BLaER1 treated with 17β-estradiol and CSF1 and Interleukin-3, amounts not matched to agents 10 nM and 100 nM (cell line): ENCODE results near the gene MACROH2A2.
"Not testable (repeated sequence)": the region's sequence is repeated elsewhere in the genome, so short reads cannot be mapped to it uniquely, and the experiment has no call there.

ENCODE experiments used
- H3K27ac ChIP-seq, 11 experiments: shearing (Covaris generic); formaldehyde crosslinking; 2 replicates each; pipeline ENCODE4 v1.8.1; 2022
- H3K27me3 ChIP-seq, 11 experiments: shearing (Covaris generic); formaldehyde crosslinking; 2 replicates each; pipeline ENCODE4 v1.8.1; 2022
- H3K36me3 ChIP-seq, 11 experiments: shearing (Covaris generic); formaldehyde crosslinking; 2 replicates each; pipeline ENCODE4 v1.8.1; 2022
- H3K4me1 ChIP-seq, 10 experiments: shearing (Covaris generic); formaldehyde crosslinking; 2 replicates each; pipeline ENCODE4 v1.8.1; 2022
- H3K4me2 ChIP-seq, 11 experiments: shearing (Covaris generic); formaldehyde crosslinking; 2 replicates each; pipeline ENCODE4 v1.8.1; 2022
- H3K4me3 ChIP-seq, 10 experiments: shearing (Covaris generic); formaldehyde crosslinking; 2 replicates each; pipeline ENCODE4 v1.8.1; 2022
- H3K9ac ChIP-seq, 11 experiments: shearing (Covaris generic); formaldehyde crosslinking; 2 replicates each; pipeline ENCODE4 v1.8.1; 2022
- H3K9me3 ChIP-seq, 11 experiments: shearing (Covaris generic); formaldehyde crosslinking; replicated peaks in 1 of 11; 2 replicates each; pipeline ENCODE4 v1.8.1; 2022
- H4K20me1 ChIP-seq, 11 experiments: shearing (Covaris generic); formaldehyde crosslinking; 2 replicates each; pipeline ENCODE4 v1.8.1; 2022
- Cebpa-rat ChIP-seq, 11 experiments: shearing (Covaris generic); IDR thresholded peaks; 2 replicates each; pipeline ENCODE4 v1.8.1; 2022

Gene MACROH2A2

GRCh38 chr10:70074971-70075370 is 22.3 kb downstream of the MACROH2A2 start:
- peaks cover 0 to 7% (median under 1%) of the 10 kb centered on the region in 10 experiments; a peak in 5 of 20 replicates for H3K4me1 ChIP-seq
- no peak for TF ChIP-seq Cebpa-rat (IDR thresholded peaks at IDR 0.05)
- H3K9ac ChIP-seq = no peak overlapping the region
- H3K9me3 ChIP-seq = 0 out of 22 replicates have a peak, but pooled peaks cover 0 to 3% (median 0%) of the 10 kb centered on the region in 11 experiments
- no peak overlapping the region for H3K4me3 ChIP-seq
- H3K27me3 ChIP-seq = no peaks in the 10 kb centered on the region
- peaks cover 18 to 76% (median 57%) of the 10 kb centered on the region in 11 experiments for H3K36me3 ChIP-seq
- H4K20me1 ChIP-seq = peaks cover 0 to 15% (median 0%) of the 10 kb centered on the region in 11 experiments; a peak in 8 of 22 replicates
- no peak overlapping the region for H3K27ac ChIP-seq
- no peak overlapping the region for H3K4me2 ChIP-seq

DNA sequence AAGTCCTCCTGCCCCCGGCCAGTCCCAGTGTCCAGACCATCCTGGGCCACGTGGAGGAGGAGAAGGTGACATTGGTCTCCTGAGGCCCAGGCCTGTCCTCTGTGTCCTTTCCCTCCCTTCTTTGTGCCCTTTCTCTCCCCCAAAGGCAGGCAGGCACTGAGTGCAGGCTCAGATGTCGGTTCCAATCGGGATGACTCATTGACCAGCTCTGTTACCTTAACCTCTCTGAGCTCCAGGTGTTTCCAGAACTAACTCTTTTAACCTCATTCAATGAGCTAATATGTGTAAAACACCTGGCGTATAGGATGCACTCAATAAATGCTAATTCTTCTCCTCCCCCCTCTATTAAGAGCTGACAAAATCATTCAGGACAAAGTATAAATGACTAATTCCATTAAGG is 25.7 kb downstream of the MACROH2A2 start:
- Histone ChIP-seq H4K20me1 (peaks cover 0 to 5% (median 0%) of the 10 kb centered on the region in 11 experiments; a peak in 4 of 22 replicates), H3K27ac (no peak overlapping the region), H3K36me3 (peaks cover 18 to 93% (median 72%) of the 10 kb centered on the region in 11 experiments), H3K27me3 (no peaks in the 10 kb centered on the region), H3K4me1 (peaks cover 0 to 7% (median 0%) of the 10 kb centered on the region in 10 experiments; a peak in 4 of 20 replicates), H3K9ac (no peak overlapping the region), H3K9me3 (0 out of 22 replicates have a peak, but pooled peaks cover 0 to 3% (median 0%) of the 10 kb centered on the region in 11 experiments), H3K4me2 (no peak overlapping the region), H3K4me3 (no peak overlapping the region)
- TF ChIP-seq Cebpa-rat (IDR thresholded peaks at IDR 0.05) = no peak

DNA sequence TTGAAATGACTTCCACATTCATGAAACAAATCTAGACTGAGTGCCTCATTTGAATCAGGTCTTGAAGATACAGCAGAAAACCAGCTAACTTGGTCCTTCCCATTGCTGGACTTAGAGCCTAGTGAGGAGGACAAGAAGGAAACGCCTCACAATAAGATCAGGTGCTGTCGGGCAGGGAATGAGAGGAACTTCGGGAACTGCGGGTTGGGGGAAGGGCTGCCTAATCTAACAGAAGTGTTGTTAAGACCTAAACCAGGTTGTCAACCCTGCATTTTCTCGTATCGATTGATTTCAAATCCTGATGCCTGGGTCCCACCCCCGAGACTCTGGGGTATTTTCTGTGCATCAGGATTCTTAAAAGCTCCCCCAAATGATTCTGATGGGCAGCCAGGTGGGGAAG is 26.3 kb downstream of the MACROH2A2 start:
- Histone ChIP-seq H3K27ac (no peak overlapping the region), H3K27me3 (no peaks in the 10 kb centered on the region), H3K9me3 (0 out of 22 replicates have a peak, but pooled peaks cover 0 to 3% (median 0%) of the 10 kb centered on the region in 11 experiments), H3K4me2 (no peak overlapping the region), H3K9ac (no peak overlapping the region), H3K4me1 (peaks cover 0 to 7% (median 0%) of the 10 kb centered on the region in 10 experiments; a peak in 4 of 20 replicates), H3K4me3 (no peak overlapping the region), H3K36me3 (peaks cover 18 to 90% (median 66%) of the 10 kb centered on the region in 11 experiments), H4K20me1 (peaks cover 0 to 9% (median 0%) of the 10 kb centered on the region in 11 experiments; a peak in 4 of 22 replicates)
- TF ChIP-seq Cebpa-rat (IDR thresholded peaks at IDR 0.05) = no peak

DNA sequence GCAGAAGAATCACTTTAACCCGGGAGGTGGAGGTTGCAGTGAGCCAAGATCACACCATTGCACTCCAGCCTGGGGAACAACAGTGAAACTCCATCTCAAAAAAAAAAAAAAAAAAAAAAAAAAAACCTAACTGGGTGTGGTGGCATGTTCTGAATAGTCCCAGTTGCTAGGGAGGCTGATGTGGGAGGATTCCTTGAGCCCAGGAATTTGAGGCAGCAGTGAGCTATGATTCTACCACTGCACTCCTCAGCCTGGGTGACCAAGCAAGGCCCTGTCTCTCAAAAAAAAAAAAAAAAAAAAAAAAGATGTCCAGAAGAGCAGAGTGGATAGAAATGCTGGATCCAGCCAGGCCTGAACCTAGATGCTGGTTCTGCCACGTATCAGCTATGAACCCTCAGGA is 28.1 kb downstream of the MACROH2A2 start:
- peaks cover 0 to 20% (median 0%) of the 10 kb centered on the region in 11 experiments; a peak in 5 of 22 replicates for H4K20me1 ChIP-seq
- H3K4me2 ChIP-seq, H3K27ac ChIP-seq, H3K9me3 ChIP-seq, H3K4me1 ChIP-seq, H3K9ac ChIP-seq, H3K27me3 ChIP-seq, H3K4me3 ChIP-seq: not testable (repeated sequence)
- peaks cover 15 to 81% (median 53%) of the 10 kb centered on the region in 11 experiments for H3K36me3 ChIP-seq

GRCh38 chr10:70084189-70084588 is 31.5 kb downstream of the MACROH2A2 start:
- Histone ChIP-seq H3K36me3 (peaks cover 0 to 66% (median 37%) of the 10 kb centered on the region in 11 experiments; a peak in 18 of 22 replicates), H3K4me3 (no peak overlapping the region), H4K20me1 (peaks cover 0 to 20% (median 0%) of the 10 kb centered on the region in 11 experiments; a peak in 5 of 22 replicates), H3K27me3 (no peaks in the 10 kb centered on the region), H3K9me3 (no peaks in the 10 kb centered on the region), H3K27ac (no peak overlapping the region), H3K9ac (no peak overlapping the region), H3K4me2 (no peak overlapping the region), H3K4me1 (peaks cover 0 to 6% (median 0%) of the 10 kb centered on the region in 10 experiments; a peak in 1 of 20 replicates)
- no peak for TF ChIP-seq Cebpa-rat (IDR thresholded peaks at IDR 0.05)

DNA sequence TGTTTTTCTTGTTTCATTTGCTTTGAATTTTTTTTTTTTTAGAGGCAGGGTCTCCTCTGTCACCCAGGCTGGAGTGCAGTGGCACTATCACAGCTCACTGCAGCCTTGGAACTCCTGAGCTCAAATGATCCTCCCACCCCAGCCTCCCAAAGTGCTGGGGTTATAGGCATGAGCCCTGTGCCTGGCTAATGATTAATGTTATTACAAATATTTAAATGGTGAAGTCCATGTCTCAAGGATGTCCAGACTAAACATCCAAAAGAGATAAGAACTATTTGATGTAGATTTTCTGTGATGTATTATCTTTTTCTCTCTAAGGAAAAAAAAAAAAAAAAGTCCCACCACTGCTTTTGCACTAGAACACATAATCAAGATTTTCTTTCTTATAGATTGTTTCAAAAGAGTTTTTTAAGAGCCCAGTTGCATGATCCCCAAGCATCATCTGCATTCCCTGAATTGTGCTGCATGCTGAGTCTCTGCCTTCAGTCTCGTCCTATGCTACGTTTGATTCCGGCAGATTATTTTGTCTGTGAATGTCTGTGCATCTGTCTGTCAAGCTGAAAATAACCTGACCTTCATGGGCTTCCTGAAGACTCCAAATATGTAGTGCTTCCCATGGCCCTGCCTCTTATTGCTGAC is 33.4 kb downstream of the MACROH2A2 start:
- no peak overlapping the region for H3K4me3 ChIP-seq
- no peak for TF ChIP-seq Cebpa-rat (IDR thresholded peaks at IDR 0.05)
- no peaks in the 10 kb centered on the region for H3K27me3 ChIP-seq
- peaks cover 0 to 20% (median 0%) of the 10 kb centered on the region in 11 experiments; a peak in 5 of 22 replicates for H4K20me1 ChIP-seq
- H3K4me2 ChIP-seq = no peak overlapping the region
- no peak overlapping the region for H3K27ac ChIP-seq
- no peaks in the 10 kb centered on the region for H3K9me3 ChIP-seq
- peaks cover 12 to 67% (median 45%) of the 10 kb centered on the region in 11 experiments; a peak in 20 of 22 replicates for H3K36me3 ChIP-seq
- no peak overlapping the region for H3K9ac ChIP-seq
- H3K4me1 ChIP-seq = peaks cover 0 to 6% (median 0%) of the 10 kb centered on the region in 10 experiments; a peak in 1 of 20 replicates

GRCh38 chr10:70087616-70088307 is 35.1 kb downstream of the MACROH2A2 start:
- H3K27ac ChIP-seq = no peak overlapping the region; a peak in 1 of 22 replicates
- no peaks in the 10 kb centered on the region for H3K9me3 ChIP-seq
- H4K20me1 ChIP-seq = peaks cover 0 to 20% (median 0%) of the 10 kb centered on the region in 11 experiments; a peak in 5 of 22 replicates
- no peak overlapping the region for H3K4me3 ChIP-seq
- no peak overlapping the region for H3K9ac ChIP-seq
- no peak overlapping the region for H3K4me2 ChIP-seq
- H3K27me3 ChIP-seq = no peaks in the 10 kb centered on the region
- TF ChIP-seq Cebpa-rat (IDR thresholded peaks at IDR 0.05) = no peak
- H3K36me3 ChIP-seq = peaks cover 29 to 78% (median 60%) of the 10 kb centered on the region in 11 experiments
- H3K4me1 ChIP-seq = peaks cover 0 to 6% (median 0%) of the 10 kb centered on the region in 10 experiments; a peak in 1 of 20 replicates

DNA sequence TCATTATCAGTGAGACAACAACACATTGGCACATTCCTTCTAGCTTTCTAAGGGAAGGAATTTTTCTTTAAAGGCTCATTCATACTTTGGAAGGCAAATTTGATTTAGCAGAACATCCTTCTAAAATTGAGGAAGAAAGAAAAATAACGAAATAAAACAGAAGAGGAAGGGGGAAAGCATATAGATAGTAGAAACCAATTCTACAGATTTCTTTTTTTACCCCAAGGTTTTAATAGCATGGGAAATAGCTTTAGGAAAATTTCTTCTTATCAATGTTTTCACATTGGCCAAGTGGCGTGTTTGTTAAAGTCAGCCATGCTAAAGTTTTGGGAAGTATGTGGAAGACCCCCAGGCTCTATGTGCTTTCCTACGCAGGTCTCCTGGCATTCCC is 35.7 kb downstream of the MACROH2A2 start:
- no peak for TF ChIP-seq Cebpa-rat (IDR thresholded peaks at IDR 0.05)
- Histone ChIP-seq H3K9me3 (no peaks in the 10 kb centered on the region), H3K9ac (no peak overlapping the region), H3K27ac (no peak overlapping the region), H3K27me3 (no peaks in the 10 kb centered on the region), H4K20me1 (peaks cover 0 to 15% (median 0%) of the 10 kb centered on the region in 11 experiments; a peak in 4 of 22 replicates), H3K4me1 (peaks cover 0 to 6% (median 0%) of the 10 kb centered on the region in 10 experiments; a peak in 1 of 20 replicates), H3K36me3 (peaks cover 35 to 78% (median 61%) of the 10 kb centered on the region in 11 experiments), H3K4me2 (no peak overlapping the region), H3K4me3 (no peak overlapping the region)

DNA sequence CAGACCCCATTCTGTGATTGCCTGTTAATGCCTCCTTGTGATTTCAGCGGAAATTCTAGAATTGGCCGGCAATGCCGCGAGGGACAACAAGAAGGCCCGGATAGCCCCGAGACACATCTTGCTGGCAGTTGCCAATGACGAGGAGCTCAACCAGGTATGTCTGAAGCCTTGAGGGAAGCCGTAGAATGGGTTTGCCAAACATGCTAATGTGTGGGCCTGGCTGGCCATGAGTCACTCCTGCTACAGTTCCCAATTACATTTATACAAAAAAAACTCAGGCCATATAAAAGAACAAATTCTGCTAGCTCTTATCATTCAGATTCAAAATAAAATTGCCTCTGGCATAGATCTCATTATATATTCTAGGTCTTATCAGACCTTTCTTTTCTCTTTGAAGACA is 37.4 kb downstream of the MACROH2A2 start:
- Histone ChIP-seq H3K27ac (no peak overlapping the region), H4K20me1 (peaks cover 0 to 6% (median 0%) of the 10 kb centered on the region in 11 experiments; a peak in 2 of 22 replicates), H3K4me2 (no peak overlapping the region), H3K4me1 (peaks cover 0 to 6% (median 0%) of the 10 kb centered on the region in 10 experiments; a peak in 1 of 20 replicates), H3K9me3 (no peaks in the 10 kb centered on the region), H3K36me3 (peaks cover 51 to 85% (median 74%) of the 10 kb centered on the region in 11 experiments), H3K9ac (no peak overlapping the region), H3K27me3 (no peaks in the 10 kb centered on the region), H3K4me3 (no peak overlapping the region)
- no peak for TF ChIP-seq Cebpa-rat (IDR thresholded peaks at IDR 0.05)
